ENCODE measurements around the gene ATRIP.

The ATRIP gene

DNA sequence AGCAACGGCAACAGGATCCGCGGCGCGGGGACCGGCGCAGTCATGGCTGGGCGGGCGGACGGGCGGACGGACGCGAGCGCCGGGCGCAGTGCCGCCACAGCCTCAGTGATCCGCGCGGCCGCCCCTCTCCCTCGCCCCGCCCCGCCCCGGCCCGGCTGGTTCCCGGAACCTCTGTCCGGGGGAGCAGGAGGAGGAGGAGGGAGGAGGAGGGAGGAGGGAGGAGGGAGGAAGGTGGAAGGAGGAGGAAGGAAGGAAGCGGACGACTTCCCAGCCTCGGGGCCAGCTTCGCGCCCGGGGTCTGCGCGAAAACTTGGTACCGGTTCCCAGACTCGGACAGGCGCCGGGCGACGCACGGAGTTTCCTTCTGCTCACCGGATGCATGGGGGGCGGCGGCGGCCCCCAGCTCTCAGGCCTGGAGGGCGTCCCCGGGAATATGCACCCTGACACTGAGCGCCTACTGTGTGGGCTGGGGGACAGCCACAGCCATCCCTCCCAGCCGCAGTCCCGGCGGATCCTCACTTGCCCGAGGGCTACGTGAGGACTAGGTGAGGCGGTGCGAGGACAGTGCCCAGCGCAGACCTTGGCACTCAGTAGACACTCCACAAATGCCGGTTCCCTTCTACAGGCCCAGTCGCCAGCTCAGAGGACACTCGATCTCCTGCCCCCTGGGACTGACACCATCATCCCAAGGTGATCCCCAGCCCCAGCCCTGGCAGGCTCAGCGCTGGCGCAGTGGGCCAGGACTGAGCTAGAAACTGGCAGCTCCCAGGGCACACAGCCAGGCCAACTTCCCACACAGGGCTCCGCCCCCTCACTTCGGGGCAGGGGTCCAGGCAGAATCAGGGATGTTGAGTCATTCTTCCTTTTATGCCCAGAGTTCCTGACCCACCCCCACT is 57.8 kb downstream of the ATRIP start, which contains the start of gene SHISA5:
SHISA5 (minus strand) TSS at position 124 of the 896 bp plus-strand sequence; CDS start at position 44, 80 bp downstream.
- peak; percentile 81 for DNase-seq (ENCODE audit: low spot score)
- TF ChIP-seq, protein P1, sequence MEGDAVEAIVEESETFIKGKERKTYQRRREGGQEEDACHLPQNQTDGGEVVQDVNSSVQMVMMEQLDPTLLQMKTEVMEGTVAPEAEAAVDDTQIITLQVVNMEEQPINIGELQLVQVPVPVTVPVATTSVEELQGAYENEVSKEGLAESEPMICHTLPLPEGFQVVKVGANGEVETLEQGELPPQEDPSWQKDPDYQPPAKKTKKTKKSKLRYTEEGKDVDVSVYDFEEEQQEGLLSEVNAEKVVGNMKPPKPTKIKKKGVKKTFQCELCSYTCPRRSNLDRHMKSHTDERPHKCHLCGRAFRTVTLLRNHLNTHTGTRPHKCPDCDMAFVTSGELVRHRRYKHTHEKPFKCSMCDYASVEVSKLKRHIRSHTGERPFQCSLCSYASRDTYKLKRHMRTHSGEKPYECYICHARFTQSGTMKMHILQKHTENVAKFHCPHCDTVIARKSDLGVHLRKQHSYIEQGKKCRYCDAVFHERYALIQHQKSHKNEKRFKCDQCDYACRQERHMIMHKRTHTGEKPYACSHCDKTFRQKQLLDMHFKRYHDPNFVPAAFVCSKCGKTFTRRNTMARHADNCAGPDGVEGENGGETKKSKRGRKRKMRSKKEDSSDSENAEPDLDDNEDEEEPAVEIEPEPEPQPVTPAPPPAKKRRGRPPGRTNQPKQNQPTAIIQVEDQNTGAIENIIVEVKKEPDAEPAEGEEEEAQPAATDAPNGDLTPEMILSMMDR (IDR thresholded peaks at IDR 0.05; ENCODE audit: extremely low read depth, missing control alignments), result no peak

DNA sequence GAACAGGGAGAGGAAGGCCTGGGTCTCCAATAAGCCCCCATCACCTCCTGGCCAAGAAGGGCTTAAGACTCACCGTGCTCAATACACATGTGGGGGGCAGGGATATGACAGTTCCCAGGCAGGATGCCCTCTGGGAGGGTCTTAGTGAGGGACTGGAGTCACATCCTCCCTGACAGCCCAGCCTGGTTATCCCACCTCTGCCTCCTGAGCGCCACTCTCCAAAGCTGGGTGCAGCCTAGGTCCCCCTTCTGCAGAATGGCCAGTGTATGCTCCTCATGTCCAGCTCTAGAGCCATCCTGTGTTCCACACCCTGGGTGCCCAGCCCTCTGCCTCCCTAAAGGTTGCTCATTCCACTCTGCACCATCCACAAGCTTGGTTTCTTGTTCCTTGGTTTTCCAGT is 58.6 kb downstream of the ATRIP start:
- DNase-seq (ENCODE audit: low spot score), result no peak
- TF ChIP-seq, protein P1 (IDR thresholded peaks at IDR 0.05; ENCODE audit: extremely low read depth, missing control alignments), result no peak

DNA sequence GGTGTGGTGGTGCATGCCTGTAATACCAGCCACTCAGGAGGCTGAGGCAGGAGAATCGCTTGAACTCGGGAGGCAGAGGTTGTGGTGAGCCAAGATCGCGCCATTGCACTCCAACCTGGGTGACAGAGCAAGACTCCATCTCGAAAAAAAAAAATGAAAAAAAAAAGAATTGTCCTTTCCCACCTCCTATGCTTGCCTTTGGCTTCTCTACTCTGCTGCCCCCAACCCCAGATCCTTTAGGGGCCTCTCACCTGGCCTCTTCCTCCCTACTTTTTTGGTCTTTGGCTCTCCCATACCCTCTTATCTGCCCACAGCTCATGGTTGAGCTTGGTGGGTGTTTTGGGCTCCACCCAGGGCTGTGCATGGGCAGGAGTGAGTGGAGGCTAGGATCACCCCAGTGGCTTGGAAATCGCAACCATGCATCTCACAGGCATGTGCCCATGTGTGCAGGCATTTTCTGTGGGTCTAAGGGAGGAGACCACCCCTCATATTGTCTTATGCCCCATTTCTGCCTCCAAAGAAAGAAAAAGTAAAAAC is 59.5 kb downstream of the ATRIP start:
- DNase-seq (ENCODE audit: low spot score), result no peak
- TF ChIP-seq, protein P1 (IDR thresholded peaks at IDR 0.05; ENCODE audit: extremely low read depth, missing control alignments), result no peak

DNA sequence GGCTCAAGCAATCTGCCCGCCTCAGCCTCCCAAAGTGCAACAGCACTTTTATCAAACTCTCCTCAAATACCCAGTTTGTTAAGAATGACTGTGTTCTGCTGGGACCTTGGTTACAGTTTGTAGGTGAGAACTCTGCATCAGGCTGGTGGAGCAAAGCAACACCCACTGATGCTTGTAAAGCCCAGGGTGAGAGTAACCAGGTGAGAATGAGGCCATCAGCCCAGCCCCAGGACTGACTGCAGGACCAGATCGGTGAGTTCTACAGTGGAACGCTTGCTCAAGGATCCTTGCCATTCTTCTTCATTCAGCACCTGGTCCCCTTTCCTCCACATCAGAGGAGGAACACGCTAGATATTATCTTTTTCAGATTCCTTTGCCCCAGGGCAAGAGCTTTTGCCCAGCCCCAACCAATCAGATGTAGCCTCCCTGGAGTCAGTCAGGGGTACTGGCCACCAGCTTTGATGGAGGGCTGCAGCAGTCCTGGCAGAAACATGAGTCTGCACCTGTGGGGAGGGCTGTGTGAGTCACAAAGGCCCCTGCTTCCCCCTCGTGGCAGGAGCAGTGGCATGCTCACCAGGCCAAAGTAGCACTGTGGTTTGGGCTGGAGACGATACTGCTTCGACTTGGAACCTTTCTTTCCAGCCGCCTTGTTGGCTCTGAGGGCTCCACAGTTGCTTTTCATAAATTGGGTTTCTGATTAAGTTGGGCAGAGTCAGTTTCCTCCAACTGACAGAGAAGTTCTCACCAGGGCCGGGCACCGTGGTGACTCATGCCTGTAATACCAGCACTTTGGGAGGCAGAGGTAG is 60.9 kb downstream of the ATRIP start:
- TF ChIP-seq, protein P1 (IDR thresholded peaks at IDR 0.05; ENCODE audit: extremely low read depth, missing control alignments), result peak; percentile 29
- peak; percentile 81 for DNase-seq (ENCODE audit: low spot score)

DNA sequence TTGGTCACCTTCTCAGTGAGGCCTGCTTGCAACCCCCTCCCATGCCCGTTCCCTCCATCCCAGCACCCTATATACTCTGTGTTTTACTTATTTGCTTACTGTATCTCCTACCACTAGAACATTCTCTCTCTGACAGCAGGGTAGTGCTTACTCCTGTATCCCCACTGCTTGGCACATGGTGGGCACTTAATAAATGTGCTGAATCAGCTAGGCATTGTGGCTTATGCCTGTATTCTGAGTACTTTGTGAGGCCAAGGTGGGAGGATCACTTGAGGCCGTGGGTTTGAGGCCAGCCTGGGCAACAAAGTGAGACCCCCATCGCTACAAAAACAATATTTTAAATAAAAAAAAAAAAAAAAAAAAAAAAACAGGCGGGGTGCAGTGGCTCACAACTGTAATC is 65.0 kb downstream of the ATRIP start:
- no peak for DNase-seq (ENCODE audit: low spot score)

DNA sequence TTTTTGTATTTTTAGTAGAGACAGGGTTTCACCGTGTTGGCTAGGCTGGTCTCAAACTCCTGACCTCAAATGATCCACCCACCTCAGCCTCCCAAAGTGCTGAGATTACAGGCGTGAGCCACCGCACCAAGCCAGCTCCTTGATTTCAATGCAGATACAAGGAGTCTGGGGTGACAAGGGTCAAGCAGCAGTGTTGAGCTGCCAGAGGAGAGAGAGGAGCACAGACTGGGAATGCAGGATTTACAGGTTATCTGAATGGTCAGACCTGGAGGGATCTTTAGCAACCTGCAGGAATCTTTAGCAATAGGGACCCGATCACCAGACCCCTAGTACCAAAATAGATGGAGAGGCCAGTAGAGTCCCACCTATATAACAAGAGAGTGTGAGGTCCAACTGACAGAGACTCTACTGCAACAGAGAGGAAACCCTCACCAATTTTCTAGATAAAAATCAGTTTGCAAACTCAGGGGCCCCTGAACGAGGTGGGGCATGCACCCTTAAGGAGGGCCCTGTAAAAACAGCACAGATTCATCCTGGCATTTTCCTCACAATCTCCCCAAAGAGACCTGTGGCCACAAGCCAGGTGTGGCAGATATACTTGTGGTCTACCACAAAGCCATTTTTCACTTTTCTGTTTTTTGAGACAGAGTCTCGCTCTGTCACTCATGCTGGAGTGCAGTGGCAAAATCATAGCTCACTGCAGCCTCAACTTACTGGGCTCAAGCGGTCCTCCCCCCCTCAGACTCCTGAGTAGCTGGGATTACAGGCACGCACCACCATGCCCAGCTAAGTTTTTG is 68.1 kb downstream of the ATRIP start:
- no peak for DNase-seq (ENCODE audit: low spot score)
- TF ChIP-seq, protein P1 (IDR thresholded peaks at IDR 0.05; ENCODE audit: extremely low read depth, missing control alignments), result no peak

More for the DNA sequence above, 65.0 kb downstream of the ATRIP start:
- TF ChIP-seq, protein P1 (IDR thresholded peaks at IDR 0.05; ENCODE audit: extremely low read depth, missing control alignments), result no peak
